Nephron (organoid): Measurements from ENCODE around the gene TLL1.

Experiments used
- H3K27ac Mint-ChIP-seq, 3 experiments: 2 replicates each; pipeline ENCODE4 v1.8.0; 2020; ENCODE audit warnings: mixed read lengths in 3 of 3, mild to moderate bottlenecking in 2 of 3, moderate library complexity in 1 of 3
- H3K27me3 Mint-ChIP-seq: 2 replicates; pipeline ENCODE4 v1.8.0; 2021; ENCODE audit warnings: low read depth, mild to moderate bottlenecking, moderate library complexity, mixed read lengths
- H3K36me3 Mint-ChIP-seq: 2 replicates; pipeline ENCODE4 v1.8.0; 2020; ENCODE audit warnings: low read depth, mixed read lengths
- H3K4me1 Mint-ChIP-seq: 2 replicates; pipeline ENCODE4 v1.8.0; 2020; ENCODE audit warnings: mixed read lengths
- H3K4me3 Mint-ChIP-seq, 3 experiments: 2 replicates each; pipeline ENCODE4 v1.8.0; 2020; ENCODE audit warnings: mild to moderate bottlenecking in 3 of 3, mixed read lengths in 3 of 3, moderate library complexity in 2 of 3
- H3K9me3 Mint-ChIP-seq: 2 replicates; pipeline ENCODE4 v1.8.0; 2020; ENCODE audit warnings: mixed read lengths
- TF ChIP-seq, protein P1 (sequence below), 3 experiments: fragments of 200-600 bp; sonication (generic); IDR thresholded peaks; one replicate each; pipeline ENCODE4 v1.5.0; 2021; ENCODE audit warnings: antibody characterized with exemption in 3 of 3; ENCODE audit not compliant: unreplicated experiment in 3 of 3

TLL1 gene

DNA sequence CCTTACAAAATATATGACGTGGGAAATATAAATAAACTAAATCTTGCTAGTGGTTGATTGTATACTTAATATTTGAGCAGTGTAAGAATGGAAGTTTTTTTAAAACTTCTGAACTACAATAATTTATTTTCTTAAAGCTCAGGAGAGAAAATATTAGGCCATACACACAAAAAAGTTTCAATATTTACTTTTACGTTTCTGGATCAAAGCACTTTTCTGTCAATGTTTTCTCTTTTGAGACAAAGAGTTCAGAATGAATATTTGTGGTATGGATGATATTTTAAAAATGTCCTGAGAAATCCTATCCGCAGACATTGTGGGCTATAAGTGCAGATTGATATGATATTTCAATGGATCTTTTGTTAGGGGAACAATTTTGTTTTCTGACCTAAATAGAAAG lies 109.9 kb downstream of the TLL1 start:
- H3K27ac Mint-ChIP-seq = no peak overlapping the region
- H3K36me3 Mint-ChIP-seq = no peaks in the 10 kb centered on the region
- no peaks in the 10 kb centered on the region for H3K9me3 Mint-ChIP-seq
- H3K4me3 Mint-ChIP-seq = no peak overlapping the region
- no peaks in the 10 kb centered on the region for H3K27me3 Mint-ChIP-seq
- no peaks in the 10 kb centered on the region for H3K4me1 Mint-ChIP-seq
- TF ChIP-seq, protein P1, sequence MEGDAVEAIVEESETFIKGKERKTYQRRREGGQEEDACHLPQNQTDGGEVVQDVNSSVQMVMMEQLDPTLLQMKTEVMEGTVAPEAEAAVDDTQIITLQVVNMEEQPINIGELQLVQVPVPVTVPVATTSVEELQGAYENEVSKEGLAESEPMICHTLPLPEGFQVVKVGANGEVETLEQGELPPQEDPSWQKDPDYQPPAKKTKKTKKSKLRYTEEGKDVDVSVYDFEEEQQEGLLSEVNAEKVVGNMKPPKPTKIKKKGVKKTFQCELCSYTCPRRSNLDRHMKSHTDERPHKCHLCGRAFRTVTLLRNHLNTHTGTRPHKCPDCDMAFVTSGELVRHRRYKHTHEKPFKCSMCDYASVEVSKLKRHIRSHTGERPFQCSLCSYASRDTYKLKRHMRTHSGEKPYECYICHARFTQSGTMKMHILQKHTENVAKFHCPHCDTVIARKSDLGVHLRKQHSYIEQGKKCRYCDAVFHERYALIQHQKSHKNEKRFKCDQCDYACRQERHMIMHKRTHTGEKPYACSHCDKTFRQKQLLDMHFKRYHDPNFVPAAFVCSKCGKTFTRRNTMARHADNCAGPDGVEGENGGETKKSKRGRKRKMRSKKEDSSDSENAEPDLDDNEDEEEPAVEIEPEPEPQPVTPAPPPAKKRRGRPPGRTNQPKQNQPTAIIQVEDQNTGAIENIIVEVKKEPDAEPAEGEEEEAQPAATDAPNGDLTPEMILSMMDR (IDR thresholded peaks at IDR 0.05; ENCODE audit: unreplicated experiment in 3 of 3) = no peak

DNA sequence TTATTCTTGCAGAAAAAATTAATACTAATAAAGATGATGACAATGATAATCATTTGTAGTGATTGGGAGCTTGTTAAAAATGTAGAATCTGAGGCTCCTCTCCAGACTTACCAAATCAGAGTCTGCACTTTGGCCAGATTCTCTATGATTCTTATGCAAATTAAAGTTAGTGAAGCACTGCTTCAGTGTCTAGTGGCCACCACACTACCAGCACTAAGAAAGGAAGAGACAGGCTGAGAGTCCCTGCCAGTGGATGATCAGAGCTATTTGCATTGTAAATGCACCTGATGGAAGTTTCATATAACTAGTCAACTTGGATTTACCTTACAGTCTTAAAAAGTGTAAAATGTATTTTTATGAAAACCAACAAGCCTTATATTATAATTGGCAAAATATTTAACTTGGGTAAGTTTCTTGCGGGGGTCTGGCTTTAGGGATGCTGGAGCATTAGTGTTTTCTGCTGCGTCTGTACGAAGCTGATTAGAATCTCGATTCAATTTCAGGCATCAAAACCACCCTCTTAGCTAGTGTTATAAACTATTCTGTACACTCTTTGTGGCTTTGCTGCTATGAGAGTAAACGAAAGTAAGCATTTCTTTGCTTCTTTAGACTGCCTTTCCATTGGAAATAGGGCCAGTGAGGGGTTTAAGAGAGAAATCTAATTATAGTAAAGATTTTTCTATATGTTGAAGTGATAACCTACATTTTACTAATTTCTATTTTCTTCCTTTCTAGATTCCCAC lies 114.1 kb downstream of the TLL1 start:
- no peak overlapping the region for H3K4me3 Mint-ChIP-seq
- no peaks in the 10 kb centered on the region for H3K27me3 Mint-ChIP-seq
- no peaks in the 10 kb centered on the region for H3K4me1 Mint-ChIP-seq
- TF ChIP-seq, protein P1 (IDR thresholded peaks at IDR 0.05; ENCODE audit: unreplicated experiment in 3 of 3) = no peak
- H3K27ac Mint-ChIP-seq = no peak overlapping the region
- H3K36me3 Mint-ChIP-seq = no peaks in the 10 kb centered on the region
- no peaks in the 10 kb centered on the region for H3K9me3 Mint-ChIP-seq

DNA sequence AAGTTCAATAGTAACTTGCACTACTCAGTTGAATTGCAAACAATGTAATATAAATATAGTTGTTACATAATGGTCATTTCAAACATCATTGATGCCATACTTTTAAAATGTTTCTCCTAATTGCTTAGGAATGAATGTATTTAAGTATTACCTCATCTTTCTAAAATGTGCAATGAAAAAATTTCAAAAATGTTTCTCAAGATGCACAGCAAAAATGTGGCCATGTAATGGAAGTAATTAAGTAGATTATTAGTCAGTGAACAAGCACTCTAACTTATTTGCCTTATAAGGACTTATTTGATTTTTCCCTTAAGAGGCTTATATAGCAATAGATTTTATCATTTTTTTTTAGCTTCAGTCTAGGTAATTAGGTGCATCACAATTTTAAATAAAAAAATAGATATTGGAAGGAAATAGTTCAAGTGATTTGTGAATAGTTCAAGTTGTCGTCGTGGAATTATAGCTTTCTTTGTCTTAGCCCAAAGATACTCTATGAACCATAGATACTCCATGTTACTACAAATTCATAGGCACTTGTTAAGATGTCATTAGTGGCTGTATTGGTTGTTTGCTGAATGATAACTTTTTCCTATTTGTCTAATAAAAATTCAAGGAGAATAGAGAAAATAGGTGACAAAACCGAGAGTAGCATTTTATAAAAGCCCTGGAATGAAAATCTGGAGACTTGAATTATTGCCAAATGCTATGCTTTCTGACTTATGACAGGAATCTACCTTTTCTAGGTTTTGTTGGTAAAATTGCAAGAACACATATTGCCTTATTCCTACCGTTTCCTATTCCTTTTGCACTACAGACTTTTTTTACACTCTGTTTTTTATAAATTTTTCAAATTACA lies 118.5 kb downstream of the TLL1 start:
- Mint-ChIP-seq H3K9me3 (no peaks in the 10 kb centered on the region), H3K4me1 (no peaks in the 10 kb centered on the region), H3K4me3 (no peak overlapping the region), H3K36me3 (no peaks in the 10 kb centered on the region), H3K27ac (no peak overlapping the region), H3K27me3 (no peaks in the 10 kb centered on the region)
- TF ChIP-seq, protein P1 (IDR thresholded peaks at IDR 0.05; ENCODE audit: unreplicated experiment in 3 of 3) = no peak

DNA sequence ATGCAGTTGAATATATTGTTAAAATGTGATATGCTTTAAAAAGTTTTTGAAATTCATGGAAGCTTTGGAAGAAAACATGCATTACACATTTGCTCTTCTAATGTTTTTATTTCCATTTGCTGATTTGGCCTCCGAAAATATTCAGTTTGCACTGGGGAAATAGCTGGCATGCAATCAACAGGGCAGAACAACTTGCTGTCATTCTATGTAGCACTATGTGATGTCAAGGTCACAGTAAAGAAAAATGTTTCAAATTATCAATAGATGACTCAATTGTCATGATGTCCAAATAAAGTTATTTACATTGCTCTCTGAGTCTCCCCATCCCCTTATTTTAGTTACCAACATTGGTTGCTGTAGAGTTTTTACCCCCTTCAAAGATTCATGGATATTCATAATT lies 119.2 kb downstream of the TLL1 start:
- Mint-ChIP-seq H3K4me3 (no peak overlapping the region), H3K9me3 (no peaks in the 10 kb centered on the region), H3K36me3 (no peaks in the 10 kb centered on the region), H3K27ac (no peak overlapping the region), H3K27me3 (no peaks in the 10 kb centered on the region), H3K4me1 (no peaks in the 10 kb centered on the region)
- TF ChIP-seq, protein P1 (IDR thresholded peaks at IDR 0.05; ENCODE audit: unreplicated experiment in 3 of 3) = no peak

DNA sequence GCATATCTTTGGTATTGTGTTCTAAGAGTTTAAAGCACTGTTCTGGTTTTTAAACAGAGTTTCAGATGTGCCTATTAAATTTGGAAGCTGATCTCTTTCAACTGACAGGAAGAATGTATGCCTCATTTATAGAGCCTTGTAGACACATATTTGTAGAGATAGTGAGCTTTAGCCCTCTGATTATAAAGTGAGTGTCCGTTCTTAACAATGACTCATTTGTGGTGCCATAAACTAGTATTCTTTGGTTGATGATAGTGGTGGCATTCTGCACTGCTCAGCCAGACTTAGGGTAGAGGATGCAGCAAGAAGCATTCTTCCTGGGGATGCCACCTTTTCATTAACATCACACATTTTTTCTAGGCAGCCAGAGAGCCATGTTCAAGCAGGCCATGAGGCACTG lies 121.7 kb downstream of the TLL1 start:
- Mint-ChIP-seq H3K9me3 (no peaks in the 10 kb centered on the region), H3K27me3 (no peaks in the 10 kb centered on the region), H3K4me3 (no peak overlapping the region), H3K36me3 (no peaks in the 10 kb centered on the region), H3K27ac (no peak overlapping the region), H3K4me1 (no peaks in the 10 kb centered on the region)
- TF ChIP-seq, protein P1 (IDR thresholded peaks at IDR 0.05; ENCODE audit: unreplicated experiment in 3 of 3) = no peak
